Bronchial epithelial cell (primary cell): Measurements from ENCODE around the gene CHPF. TPM values are rescaled to one million over a fixed set of nuclear protein-coding genes. Genes with fewer than 3 reads are reported as not detected.

Source experiments
- DNase-seq: peaks from one replicate; pipeline ENCODE4 v3.0.0-alpha.2; 2010; ENCODE audit warnings: low read depth
- FAIRE-seq: peaks from 2 replicates; lab custom pipeline; 2011; peaks lifted over from hg19 to GRCh38; lab: Jason Lieb, UNC
- H3K27me3 ChIP-seq: 2 replicates; pipeline ENCODE4 v1.5.1; 2011; ENCODE audit warnings: low read length; ENCODE audit not compliant: control insufficient read depth, insufficient read depth
- H3K36me3 ChIP-seq: 2 replicates; pipeline ENCODE4 v1.5.1; 2011; ENCODE audit warnings: low read length; ENCODE audit not compliant: control insufficient read depth, insufficient read depth
- H3K4me3 ChIP-seq: 2 replicates; pipeline ENCODE4 v1.5.1; 2011; ENCODE audit warnings: mild to moderate bottlenecking, low read depth, low read length, control low read depth
- CTCF ChIP-seq: IDR thresholded peaks from 2 replicates; pipeline ENCODE4 v1.5.1; 2011; ENCODE audit warnings: mild to moderate bottlenecking, moderate library complexity, low read length, control low read depth, inconsistent platforms; ENCODE audit not compliant: insufficient read depth, severe bottlenecking
- total RNA-seq: library from RNA; depleted of rRNA; stranded (reverse); fragments of >200 nt; gene quantifications from 2 replicates; pipeline ENCODE4 v1.2.1, GENCODE V29; 2014

The CHPF gene
- total RNA-seq, 1 donor from 2014 or later, result 52.7 TPM

DNA sequence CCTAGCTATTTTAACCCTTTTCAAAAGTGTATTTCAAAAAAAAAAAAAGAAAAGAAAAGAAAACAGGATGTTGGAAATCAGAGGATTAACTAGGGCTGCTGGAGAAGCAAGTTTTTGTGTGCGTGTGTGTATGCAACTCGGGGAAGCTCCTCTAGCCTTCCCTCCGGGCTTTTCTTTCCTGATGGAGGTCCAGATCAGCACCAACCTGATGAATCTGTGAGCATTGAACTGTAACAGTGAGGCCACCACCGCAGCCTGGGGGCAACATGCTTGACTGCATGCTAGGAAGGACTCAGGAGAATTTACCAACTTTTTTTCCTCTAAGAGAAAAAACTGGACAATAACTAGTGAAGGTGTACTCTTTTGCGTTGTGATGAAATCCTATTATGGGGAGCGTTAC is 25.4 kb upstream of the CHPF start:
- H3K27me3 ChIP-seq, result no peaks in the 10 kb centered on the region
- no peak for TF ChIP-seq CTCF
- H3K36me3 ChIP-seq, result peaks cover 1% of the 10 kb centered on the region
- FAIRE-seq (no peak), DNase-seq (no peak)
- H3K4me3 ChIP-seq, result no peak overlapping the region

DNA sequence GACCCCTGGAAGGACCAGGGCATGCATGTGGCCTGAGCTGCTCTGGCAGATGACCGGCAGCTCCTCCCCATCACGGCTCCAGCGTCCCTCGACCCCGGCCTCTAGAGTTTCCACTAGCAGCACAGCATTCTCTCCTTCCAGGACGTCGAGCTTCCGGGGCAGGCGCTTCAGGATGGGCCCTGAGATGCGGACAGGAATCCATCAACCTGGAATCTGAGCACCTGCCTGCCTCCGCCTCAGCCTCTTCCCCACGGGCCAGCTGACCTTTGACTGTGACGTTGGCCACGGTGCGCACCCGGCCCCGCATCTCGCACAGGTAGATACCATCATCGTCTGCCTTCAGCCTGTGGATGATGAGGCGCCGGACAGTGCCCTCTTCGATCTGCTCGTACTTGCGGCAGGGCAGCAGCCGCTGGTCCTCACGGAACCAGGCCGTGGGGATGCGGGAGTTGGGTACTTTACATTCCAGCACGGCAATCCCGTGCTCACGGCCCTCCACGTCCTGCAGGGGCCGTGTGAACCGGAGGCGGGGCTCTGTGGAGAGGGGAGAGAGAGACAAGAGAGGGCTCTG is 24.3 kb upstream of the CHPF start:
- Histone ChIP-seq H3K4me3 (no peak overlapping the region), H3K27me3 (no peaks in the 10 kb centered on the region), H3K36me3 (peaks cover 1% of the 10 kb centered on the region)
- TF ChIP-seq CTCF, result no peak
- DNase-seq, result no peak
- FAIRE-seq, result no peak

DNA sequence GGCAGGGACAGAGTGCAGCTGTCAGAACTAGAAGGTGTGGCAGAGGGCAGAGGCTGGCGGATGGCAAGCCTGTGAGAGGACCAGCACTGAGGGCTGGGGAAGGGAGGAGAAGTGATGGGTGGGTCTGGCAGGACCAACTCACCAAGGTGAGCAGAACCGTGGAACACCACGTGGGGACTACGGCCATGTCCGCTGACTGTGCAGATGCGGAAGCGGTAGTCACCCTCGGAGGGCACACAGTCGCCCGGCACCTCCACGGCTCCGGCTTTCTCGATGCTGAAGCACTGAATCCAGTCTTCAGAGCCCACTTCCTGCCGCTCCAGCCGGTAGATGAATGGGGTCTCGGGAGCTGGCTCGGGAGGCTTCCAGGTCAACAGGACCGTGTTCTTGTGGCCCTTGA is 23.5 kb upstream of the CHPF start:
- H3K36me3 ChIP-seq, result peaks cover 1% of the 10 kb centered on the region
- DNase-seq (no peak), FAIRE-seq (no peak)
- H3K4me3 ChIP-seq, result no peak overlapping the region
- TF ChIP-seq CTCF, result no peak
- no peaks in the 10 kb centered on the region for H3K27me3 ChIP-seq

DNA sequence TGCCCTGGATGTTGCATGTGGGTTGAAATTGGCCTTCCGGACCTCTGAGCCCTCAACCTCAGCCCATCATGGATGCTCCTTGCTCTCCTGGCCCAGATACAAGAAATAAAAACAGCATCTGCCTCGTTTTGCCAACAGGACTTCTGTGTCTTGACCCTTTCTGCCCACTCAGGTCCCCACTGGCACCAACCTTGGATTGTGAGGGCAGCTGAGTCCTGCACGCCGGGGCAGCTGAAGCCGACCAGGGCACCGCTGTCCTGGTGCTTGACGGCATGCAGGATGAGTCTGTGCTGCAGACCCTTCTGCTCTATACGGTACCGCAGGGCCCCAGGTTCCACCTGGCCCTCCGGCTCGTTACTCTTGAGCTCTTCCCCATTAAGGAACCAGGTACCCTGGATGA is 23.0 kb upstream of the CHPF start:
- H3K27me3 ChIP-seq, result no peaks in the 10 kb centered on the region
- no peak overlapping the region for H3K4me3 ChIP-seq
- no peak for DNase-seq
- peaks cover 1% of the 10 kb centered on the region for H3K36me3 ChIP-seq
- no peak for TF ChIP-seq CTCF
- no peak for FAIRE-seq

DNA sequence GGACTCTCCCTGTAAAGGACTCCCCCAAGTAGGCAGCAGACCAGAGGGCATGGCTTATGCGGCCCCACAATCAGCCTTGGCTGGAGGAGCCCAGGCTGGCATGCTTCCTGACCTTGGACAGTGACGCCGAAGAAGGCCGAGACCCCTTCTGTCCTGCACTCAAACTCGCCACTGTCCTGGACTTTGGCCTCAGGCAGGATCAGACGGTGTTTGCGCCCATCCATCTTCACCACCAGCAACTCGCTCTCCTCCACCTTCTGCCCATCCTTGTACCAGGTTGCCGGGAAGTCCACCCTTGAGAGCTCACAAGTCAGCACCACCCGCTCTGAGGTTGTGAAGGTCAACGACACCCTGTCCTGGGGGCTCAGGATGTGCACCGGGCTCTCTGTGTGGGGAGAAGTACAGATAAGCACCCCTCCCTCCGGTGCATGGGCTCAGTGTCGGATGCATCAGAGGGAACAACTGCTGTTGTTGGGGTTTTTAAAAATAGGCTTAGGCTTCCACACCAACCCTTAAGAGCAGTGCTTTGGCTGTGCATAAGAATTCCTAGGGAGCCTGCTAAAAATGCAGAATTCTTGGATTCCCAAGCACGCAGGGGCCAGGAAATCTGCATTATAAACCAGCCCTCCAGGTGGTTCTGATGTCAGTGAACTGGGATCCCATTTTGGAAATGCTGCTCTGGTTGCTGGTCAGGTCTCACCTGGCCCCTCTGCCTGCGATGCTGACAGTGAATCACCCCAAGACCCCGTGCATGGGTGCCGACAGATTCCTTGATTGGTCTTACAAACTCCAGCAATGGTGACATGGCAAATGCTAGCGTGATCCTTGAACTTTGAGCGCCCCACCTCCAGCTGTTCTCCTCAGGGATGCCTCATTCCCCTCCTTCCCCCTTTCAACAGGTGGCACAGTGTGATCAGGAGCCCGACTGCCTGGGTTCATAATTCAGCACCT is 21.8 kb upstream of the CHPF start:
- no peak for FAIRE-seq
- no peak for DNase-seq
- Histone ChIP-seq H3K36me3 (peaks cover 1% of the 10 kb centered on the region), H3K27me3 (no peaks in the 10 kb centered on the region), H3K4me3 (no peak overlapping the region)
- no peak for TF ChIP-seq CTCF
